K562 (cell line): ENCODE data around the gene PGAM2. TPM values are rescaled to one million over a fixed set of nuclear protein-coding genes. Genes with fewer than 3 reads are reported as not detected.

Experiments used
- CHD2 ChIP-seq: IDR thresholded peaks from 2 replicates; pipeline ENCODE4 v1.6.1; 2011; ENCODE audit warnings: low read depth, low read length
- COPS2 ChIP-seq: fragments of 450-650 bp; conservative IDR thresholded peaks from 2 replicates; pipeline ENCODE4 v1.6.1; 2016; ENCODE audit warnings: mild to moderate bottlenecking, moderate library complexity
- E2F3 ChIP-seq: fragments of 250-450 bp; sonication (Bioruptor Pico); IDR thresholded peaks from 2 replicates; pipeline ENCODE4 v1.4.0; 2020; ENCODE audit warnings: mild to moderate bottlenecking
- ETS1 ChIP-seq: conservative IDR thresholded peaks from 2 replicates; pipeline ENCODE4 v1.6.1; 2011; ENCODE audit warnings: low read depth, mild to moderate bottlenecking, low read length; ENCODE audit not compliant: control insufficient read depth
- EZH2 ChIP-seq: IDR thresholded peaks from 2 replicates; pipeline ENCODE4 v1.6.1; 2012; ENCODE audit warnings: low read depth, mild to moderate bottlenecking, inconsistent platforms, low read length, borderline replicate concordance
- GABPA ChIP-seq: fragments of 200-800 bp; sonication (Bioruptor generic); conservative IDR thresholded peaks from 2 replicates; pipeline ENCODE4 v1.6.1; 2016; ENCODE audit warnings: low read depth, missing genetic modification characterization, missing compliant biosample characterization
- GTF2E2 ChIP-seq: fragments of 200-800 bp; sonication (Bioruptor generic); IDR thresholded peaks from 2 replicates; pipeline ENCODE4 v1.6.1; 2016; ENCODE audit warnings: missing genetic modification characterization, missing compliant biosample characterization
- HNRNPK ChIP-seq: fragments of 200-400 bp; formaldehyde crosslinking; IDR thresholded peaks from one replicate; pipeline ENCODE4 v1.6.1; 2018; ENCODE audit warnings: mild to moderate bottlenecking, low read depth, low read length; ENCODE audit not compliant: poor library complexity, severe bottlenecking
- MXD1 ChIP-seq: fragments of 250-450 bp; sonication (Bioruptor Pico); IDR thresholded peaks from 2 replicates; pipeline ENCODE4 v1.8.0; 2021; ENCODE audit warnings: borderline replicate concordance, mild to moderate bottlenecking, moderate library complexity; ENCODE audit not compliant: poor library complexity, severe bottlenecking
- NFYB ChIP-seq: IDR thresholded peaks from 2 replicates; pipeline ENCODE4 v1.6.1; 2011; ENCODE audit warnings: mild to moderate bottlenecking, moderate library complexity; ENCODE audit not compliant: insufficient read length; ENCODE audit errors: extremely low read depth
- ZBTB7A ChIP-seq: IDR thresholded peaks from 2 replicates; pipeline ENCODE4 v1.6.1; 2011; ENCODE audit warnings: low read depth, mild to moderate bottlenecking, low read length, moderate library complexity, borderline replicate concordance; ENCODE audit not compliant: control insufficient read depth
- ZKSCAN3 ChIP-seq: fragments of 250-450 bp; sonication (Bioruptor Pico); IDR thresholded peaks from 2 replicates; pipeline ENCODE4 v1.4.0; 2020
- ZNF24 ChIP-seq: fragments of 450-650 bp; IDR thresholded peaks from 2 replicates; pipeline ENCODE4 v1.6.1; 2016
- ZNF696 ChIP-seq: fragments of 250-450 bp; sonication (Bioruptor Pico); conservative IDR thresholded peaks from 2 replicates; pipeline ENCODE4 v1.4.0; 2020; ENCODE audit warnings: mild to moderate bottlenecking, moderate library complexity
- polyA plus RNA-seq, 8 experiments: library from polyadenylated mRNA; depleted of rRNA in 4 of 8; stranded (reverse) in 5 of 8; unstranded in 3 of 8; fragments of >200 nt; fragmentation: Nextera tagmentation in 2 of 8; fragmentation: Illumina TruSeq in 1 of 8; extraction: Ambion mirVana in 2 of 8; extraction: Trizol in 1 of 8; gene quantifications; 2 replicates each; pipeline versions ENCODE4 v1.2.1 to v1.2.3, GENCODE V29; 2011 to 2014; ENCODE audit warnings: inconsistent platforms in 1 of 8, missing spikeins in 1 of 8
- total RNA-seq, 7 experiments: library from RNA; depleted of rRNA in 6 of 7; stranded (reverse); fragments of >200 nt in 6 of 7; fragmentation: Illumina TruSeq in 2 of 7; extraction: Trizol in 2 of 7; gene quantifications; 2 replicates each; pipeline versions ENCODE4 v1.2.1 to v1.2.3, GENCODE V29; 2011 to 2021; ENCODE audit warnings: low replicate concordance in 1 of 7
- TF ChIP-seq, protein P1 (sequence below): fragments of 250-450 bp; sonication (Bioruptor Pico); IDR thresholded peaks from 2 replicates; pipeline ENCODE4 v1.8.0; 2022; ENCODE audit warnings: inconsistent platforms
- TF ChIP-seq, protein P2 (sequence below): sonication (generic); formaldehyde crosslinking; IDR thresholded peaks from 2 replicates; pipeline ENCODE4 v1.8.0; 2022; ENCODE audit warnings: mild to moderate bottlenecking, missing genetic modification reagents
- TF ChIP-seq, protein P3 (sequence below): fragments of 450-650 bp; IDR thresholded peaks from 2 replicates; pipeline ENCODE4 v1.7.0; 2016; ENCODE audit warnings: borderline replicate concordance
- TF ChIP-seq, protein P4 (sequence below), 3 experiments: IDR thresholded peaks in 2 of 3; conservative IDR thresholded peaks in 1 of 3; 2 replicates each; pipeline ENCODE4 v1.5.1; 2011 to 2012; ENCODE audit warnings: low read length in 3 of 3, mild to moderate bottlenecking in 3 of 3, control low read depth in 2 of 3, improper control_type of control experiment in 1 of 3, inconsistent platforms in 1 of 3, low read depth in 1 of 3, mixed read lengths in 1 of 3, moderate library complexity in 1 of 3; ENCODE audit not compliant: insufficient read depth in 2 of 3
- TF ChIP-seq, protein P5 (sequence below): fragments of 450-650 bp; formaldehyde crosslinking; IDR thresholded peaks from 2 replicates; pipeline ENCODE4 v1.4.0; 2022; ENCODE audit warnings: missing genetic modification characterization

The PGAM2 gene
- total and polyA plus RNA-seq, 9 of the 15 experiments (the other 6 are each of a cell fraction or from before 2014, with no cell fraction given): not detected

DNA sequence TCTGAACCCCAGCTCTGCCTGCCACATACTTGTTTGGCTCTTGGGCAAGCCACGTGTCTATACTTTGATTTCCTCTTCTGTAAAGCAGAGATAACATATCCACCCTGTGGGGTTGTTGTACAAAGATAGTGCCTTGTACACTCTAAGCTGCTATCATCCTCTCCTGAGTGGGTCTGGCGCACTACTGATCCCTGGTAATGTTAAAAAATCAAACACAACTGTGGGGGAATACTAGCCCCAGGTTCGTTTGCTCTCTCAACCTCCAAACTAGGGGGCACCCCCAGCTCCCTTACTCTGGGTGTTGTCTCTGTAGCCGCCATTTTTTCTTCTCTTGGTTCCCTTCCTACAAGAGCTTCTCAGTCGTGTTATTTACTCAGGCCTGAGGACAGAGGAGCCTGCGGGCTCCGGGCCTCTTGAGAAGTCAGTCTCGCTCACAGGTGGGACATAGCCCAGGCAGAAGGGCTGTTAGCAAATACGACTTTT, 15.9 kb upstream of the PGAM2 start (continued):
- no peak for TF ChIP-seq CHD2
- no peak; the same call in 1 of the 2 replicates for TF ChIP-seq EZH2
- no peak for TF ChIP-seq ZBTB7A
- TF ChIP-seq, protein P1, sequence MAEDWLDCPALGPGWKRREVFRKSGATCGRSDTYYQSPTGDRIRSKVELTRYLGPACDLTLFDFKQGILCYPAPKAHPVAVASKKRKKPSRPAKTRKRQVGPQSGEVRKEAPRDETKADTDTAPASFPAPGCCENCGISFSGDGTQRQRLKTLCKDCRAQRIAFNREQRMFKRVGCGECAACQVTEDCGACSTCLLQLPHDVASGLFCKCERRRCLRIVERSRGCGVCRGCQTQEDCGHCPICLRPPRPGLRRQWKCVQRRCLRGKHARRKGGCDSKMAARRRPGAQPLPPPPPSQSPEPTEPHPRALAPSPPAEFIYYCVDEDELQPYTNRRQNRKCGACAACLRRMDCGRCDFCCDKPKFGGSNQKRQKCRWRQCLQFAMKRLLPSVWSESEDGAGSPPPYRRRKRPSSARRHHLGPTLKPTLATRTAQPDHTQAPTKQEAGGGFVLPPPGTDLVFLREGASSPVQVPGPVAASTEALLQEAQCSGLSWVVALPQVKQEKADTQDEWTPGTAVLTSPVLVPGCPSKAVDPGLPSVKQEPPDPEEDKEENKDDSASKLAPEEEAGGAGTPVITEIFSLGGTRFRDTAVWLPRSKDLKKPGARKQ (CRISPR knock-in tag): no peak
- no peak for TF ChIP-seq GABPA (tag)
- TF ChIP-seq HNRNPK: no peak
- TF ChIP-seq ETS1: no peak
- no peak for TF ChIP-seq E2F3
- no peak for TF ChIP-seq ZNF696 (CRISPR knock-in tag)
- no peak for TF ChIP-seq NFYB
- TF ChIP-seq, protein P2, sequence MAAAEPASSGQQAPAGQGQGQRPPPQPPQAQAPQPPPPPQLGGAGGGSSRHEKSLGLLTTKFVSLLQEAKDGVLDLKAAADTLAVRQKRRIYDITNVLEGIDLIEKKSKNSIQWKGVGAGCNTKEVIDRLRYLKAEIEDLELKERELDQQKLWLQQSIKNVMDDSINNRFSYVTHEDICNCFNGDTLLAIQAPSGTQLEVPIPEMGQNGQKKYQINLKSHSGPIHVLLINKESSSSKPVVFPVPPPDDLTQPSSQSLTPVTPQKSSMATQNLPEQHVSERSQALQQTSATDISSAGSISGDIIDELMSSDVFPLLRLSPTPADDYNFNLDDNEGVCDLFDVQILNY (CRISPR knock-in tag): no peak
- TF ChIP-seq, protein P3, sequence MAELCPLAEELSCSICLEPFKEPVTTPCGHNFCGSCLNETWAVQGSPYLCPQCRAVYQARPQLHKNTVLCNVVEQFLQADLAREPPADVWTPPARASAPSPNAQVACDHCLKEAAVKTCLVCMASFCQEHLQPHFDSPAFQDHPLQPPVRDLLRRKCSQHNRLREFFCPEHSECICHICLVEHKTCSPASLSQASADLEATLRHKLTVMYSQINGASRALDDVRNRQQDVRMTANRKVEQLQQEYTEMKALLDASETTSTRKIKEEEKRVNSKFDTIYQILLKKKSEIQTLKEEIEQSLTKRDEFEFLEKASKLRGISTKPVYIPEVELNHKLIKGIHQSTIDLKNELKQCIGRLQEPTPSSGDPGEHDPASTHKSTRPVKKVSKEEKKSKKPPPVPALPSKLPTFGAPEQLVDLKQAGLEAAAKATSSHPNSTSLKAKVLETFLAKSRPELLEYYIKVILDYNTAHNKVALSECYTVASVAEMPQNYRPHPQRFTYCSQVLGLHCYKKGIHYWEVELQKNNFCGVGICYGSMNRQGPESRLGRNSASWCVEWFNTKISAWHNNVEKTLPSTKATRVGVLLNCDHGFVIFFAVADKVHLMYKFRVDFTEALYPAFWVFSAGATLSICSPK: no peak
- no peak for TF ChIP-seq GTF2E2 (tag)
- TF ChIP-seq MXD1: no peak
- TF ChIP-seq, protein P4, sequence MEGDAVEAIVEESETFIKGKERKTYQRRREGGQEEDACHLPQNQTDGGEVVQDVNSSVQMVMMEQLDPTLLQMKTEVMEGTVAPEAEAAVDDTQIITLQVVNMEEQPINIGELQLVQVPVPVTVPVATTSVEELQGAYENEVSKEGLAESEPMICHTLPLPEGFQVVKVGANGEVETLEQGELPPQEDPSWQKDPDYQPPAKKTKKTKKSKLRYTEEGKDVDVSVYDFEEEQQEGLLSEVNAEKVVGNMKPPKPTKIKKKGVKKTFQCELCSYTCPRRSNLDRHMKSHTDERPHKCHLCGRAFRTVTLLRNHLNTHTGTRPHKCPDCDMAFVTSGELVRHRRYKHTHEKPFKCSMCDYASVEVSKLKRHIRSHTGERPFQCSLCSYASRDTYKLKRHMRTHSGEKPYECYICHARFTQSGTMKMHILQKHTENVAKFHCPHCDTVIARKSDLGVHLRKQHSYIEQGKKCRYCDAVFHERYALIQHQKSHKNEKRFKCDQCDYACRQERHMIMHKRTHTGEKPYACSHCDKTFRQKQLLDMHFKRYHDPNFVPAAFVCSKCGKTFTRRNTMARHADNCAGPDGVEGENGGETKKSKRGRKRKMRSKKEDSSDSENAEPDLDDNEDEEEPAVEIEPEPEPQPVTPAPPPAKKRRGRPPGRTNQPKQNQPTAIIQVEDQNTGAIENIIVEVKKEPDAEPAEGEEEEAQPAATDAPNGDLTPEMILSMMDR (IDR thresholded peaks at IDR 0.05 in 2 of 3, conservative IDR thresholded peaks at IDR 0.05 in 1 of 3; ENCODE audit: insufficient read depth in 2 of 3, low read depth in 1 of 3, low read length in 3 of 3): no peak
- TF ChIP-seq ZNF24: no peak
- no peak for TF ChIP-seq COPS2
- TF ChIP-seq, protein P5, sequence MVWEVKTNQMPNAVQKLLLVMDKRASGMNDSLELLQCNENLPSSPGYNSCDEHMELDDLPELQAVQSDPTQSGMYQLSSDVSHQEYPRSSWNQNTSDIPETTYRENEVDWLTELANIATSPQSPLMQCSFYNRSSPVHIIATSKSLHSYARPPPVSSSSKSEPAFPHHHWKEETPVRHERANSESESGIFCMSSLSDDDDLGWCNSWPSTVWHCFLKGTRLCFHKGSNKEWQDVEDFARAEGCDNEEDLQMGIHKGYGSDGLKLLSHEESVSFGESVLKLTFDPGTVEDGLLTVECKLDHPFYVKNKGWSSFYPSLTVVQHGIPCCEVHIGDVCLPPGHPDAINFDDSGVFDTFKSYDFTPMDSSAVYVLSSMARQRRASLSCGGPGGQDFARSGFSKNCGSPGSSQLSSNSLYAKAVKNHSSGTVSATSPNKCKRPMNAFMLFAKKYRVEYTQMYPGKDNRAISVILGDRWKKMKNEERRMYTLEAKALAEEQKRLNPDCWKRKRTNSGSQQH (CRISPR knock-in tag): no peak
- TF ChIP-seq ZKSCAN3: no peak
